HL-60 (cell line): ENCODE data around the gene MBTPS1.

Experiments used
- DNase-seq, 2 experiments: peaks; one replicate each; pipeline ENCODE4 v3.0.0-alpha.2; 2010 to 2020; ENCODE audit warnings: low read depth in 1 of 2, low spot score in 1 of 2
- H3K27ac ChIP-seq: fragments of 250-450 bp; sonication (Bioruptor Pico); replicated peaks from 2 replicates; pipeline ENCODE4 v1.5.1; 2020; ENCODE audit warnings: mild to moderate bottlenecking, moderate library complexity
- H3K27me3 ChIP-seq: fragments of 250-450 bp; sonication (Bioruptor Pico); 2 replicates; pipeline ENCODE4 v1.5.1; 2021; ENCODE audit warnings: mild to moderate bottlenecking, moderate library complexity; ENCODE audit not compliant: insufficient read depth, poor library complexity, severe bottlenecking
- H3K4me3 ChIP-seq: replicated peaks from 2 replicates; pipeline ENCODE4 v1.5.1; 2011; ENCODE audit warnings: mild to moderate bottlenecking, control low read depth, low read length; ENCODE audit not compliant: insufficient read depth
- CTCF ChIP-seq: IDR thresholded peaks from one replicate; pipeline ENCODE4 v1.5.1; 2011; ENCODE audit warnings: low read length, control low read depth, inconsistent platforms; ENCODE audit not compliant: insufficient read depth
- GABPA ChIP-seq: IDR thresholded peaks from 2 replicates; pipeline ENCODE4 v1.6.1; 2012; ENCODE audit warnings: low read depth
- POLR2AphosphoS5 ChIP-seq: IDR thresholded peaks from 2 replicates; pipeline ENCODE4 v1.6.1; 2012; ENCODE audit warnings: low read depth
- REST ChIP-seq: IDR thresholded peaks from 2 replicates; pipeline ENCODE4 v1.6.1; 2012; ENCODE audit warnings: low read depth; ENCODE audit not compliant: insufficient replicate concordance
- SPI1 ChIP-seq: IDR thresholded peaks from 2 replicates; pipeline ENCODE4 v1.6.1; 2012; ENCODE audit warnings: low read depth, mild to moderate bottlenecking, borderline replicate concordance

The MBTPS1 gene

GRCh38 chr16:84055366-84055765 lies 61.4 kb downstream of the MBTPS1 start:
- DNase-seq, result no peak
- no peak overlapping the region for H3K4me3 ChIP-seq
- no peak overlapping the region for H3K27ac ChIP-seq

GRCh38 chr16:84054916-84055315 lies 61.8 kb downstream of the MBTPS1 start:
- H3K4me3 ChIP-seq, result no peak overlapping the region
- TF ChIP-seq POLR2AphosphoS5 (no peak), CTCF (no peak), REST (no peak), GABPA (no peak), SPI1 (no peak)
- DNase-seq, result no peak
- H3K27ac ChIP-seq, result no peak overlapping the region
- no peaks in the 10 kb centered on the region for H3K27me3 ChIP-seq

More at GRCh38 chr16:84055366-84055765, 61.4 kb downstream of the MBTPS1 start:
- TF ChIP-seq POLR2AphosphoS5, result no peak
- no peak for TF ChIP-seq REST
- no peak for TF ChIP-seq GABPA
- no peak for TF ChIP-seq CTCF
- TF ChIP-seq SPI1, result no peak
- H3K27me3 ChIP-seq, result no peaks in the 10 kb centered on the region

- no peaks in the 10 kb centered on the region for H3K27me3 ChIP-seq
- DNase-seq, result no peak
- H3K27ac ChIP-seq, result no peak overlapping the region
- TF ChIP-seq REST (no peak), SPI1 (no peak), POLR2AphosphoS5 (no peak), GABPA (no peak), CTCF (no peak)
- no peak overlapping the region for H3K4me3 ChIP-seq
These were observed 62.5 kb downstream of the MBTPS1 start for GRCh38 chr16:84054271-84054670.
